K562 (cell line): ENCODE data around the gene C1QTNF12. TPM values are rescaled to one million over a fixed set of nuclear protein-coding genes. Genes with fewer than 3 reads are reported as not detected.
A peak's percentile ranks its signal among the peaks of the same experiment; 100 is the strongest.

Experiments
- ARID2 ChIP-seq: fragments of 450-650 bp; IDR thresholded peaks from 2 replicates; pipeline ENCODE4 v1.6.1; 2017; ENCODE audit warnings: antibody characterized with exemption, mild to moderate bottlenecking
- BCOR ChIP-seq: fragments of 450-650 bp; IDR thresholded peaks from 2 replicates; pipeline ENCODE4 v1.6.1; 2016
- CBFB ChIP-seq: sonication (generic); formaldehyde crosslinking; IDR thresholded peaks from 2 replicates; pipeline ENCODE4 v1.4.0; 2020; ENCODE audit warnings: mild to moderate bottlenecking, missing genetic modification reagents
- CBX1 ChIP-seq: sonication (generic); IDR thresholded peaks from 2 replicates; pipeline ENCODE4 v1.6.1; 2016; ENCODE audit warnings: antibody characterized with exemption, low read depth, mild to moderate bottlenecking
- CHD1 ChIP-seq: fragments of 200-600 bp; sonication (generic); IDR thresholded peaks from one replicate; pipeline ENCODE4 v1.6.1; 2012; ENCODE audit warnings: mild to moderate bottlenecking, moderate library complexity, low read length, inconsistent platforms
- EP400 ChIP-seq: fragments of 450-650 bp; IDR thresholded peaks from 2 replicates; pipeline ENCODE4 v1.6.1; 2017; ENCODE audit warnings: antibody characterized with exemption, mild to moderate bottlenecking, moderate library complexity
- NFIX ChIP-seq: fragments of 250-450 bp; sonication (Bioruptor Pico); IDR thresholded peaks from 2 replicates; pipeline ENCODE4 v1.4.0; 2020; ENCODE audit warnings: low read depth, mild to moderate bottlenecking, moderate library complexity
- PHF8 ChIP-seq: fragments of 200-600 bp; sonication (generic); IDR thresholded peaks from 2 replicates; pipeline ENCODE4 v1.6.1; 2012; ENCODE audit warnings: mixed run types, mild to moderate bottlenecking, inconsistent platforms, low read length, moderate library complexity, borderline replicate concordance
- STAG1 ChIP-seq: sonication (generic); formaldehyde crosslinking; IDR thresholded peaks from 2 replicates; pipeline ENCODE4 v1.5.0; 2020; ENCODE audit warnings: missing genetic modification reagents, borderline replicate concordance
- TRIM24 ChIP-seq, 2 experiments: fragments of 450-650 bp; IDR thresholded peaks; 2 replicates each; pipeline ENCODE4 v1.6.1; 2016
- YBX1 ChIP-seq: fragments of 450-650 bp; IDR thresholded peaks from 2 replicates; pipeline ENCODE4 v1.7.1; 2016; ENCODE audit warnings: mild to moderate bottlenecking
- ZBTB17 ChIP-seq: fragments of 450-650 bp; formaldehyde crosslinking; IDR thresholded peaks from 2 replicates; pipeline ENCODE4 v1.4.0; 2020; ENCODE audit warnings: mild to moderate bottlenecking
- ZFP36 ChIP-seq: fragments of 150-350 bp; IDR thresholded peaks from 2 replicates; pipeline ENCODE4 v1.6.1; 2018; ENCODE audit warnings: low read length, low read depth; ENCODE audit not compliant: partially characterized antibody
- ZNF12 ChIP-seq: sonication (generic); formaldehyde crosslinking; IDR thresholded peaks from 2 replicates; pipeline ENCODE4 v1.4.0; 2020; ENCODE audit warnings: mild to moderate bottlenecking, missing genetic modification reagents
- ZNF165 ChIP-seq: fragments of 250-450 bp; sonication (Bioruptor Pico); IDR thresholded peaks from 2 replicates; pipeline ENCODE4 v1.4.0; 2020; ENCODE audit warnings: borderline replicate concordance
- ZNF282 ChIP-seq: sonication (generic); formaldehyde crosslinking; IDR thresholded peaks from 2 replicates; pipeline ENCODE4 v1.8.1; 2023; ENCODE audit warnings: missing genetic modification reagents
- ZNF408 ChIP-seq: fragments of 250-450 bp; sonication (Bioruptor Pico); IDR thresholded peaks from 2 replicates; pipeline ENCODE4 v1.4.0; 2020; ENCODE audit warnings: low read depth, mild to moderate bottlenecking, moderate library complexity
- ZNF830 ChIP-seq: fragments of 250-450 bp; sonication (Bioruptor Pico); IDR thresholded peaks from 2 replicates; pipeline ENCODE4 v1.5.0; 2021; ENCODE audit warnings: mild to moderate bottlenecking
- polyA plus RNA-seq, 8 experiments: library from polyadenylated mRNA; depleted of rRNA in 4 of 8; stranded (reverse) in 5 of 8; unstranded in 3 of 8; fragments of >200 nt; fragmentation: Nextera tagmentation in 2 of 8; fragmentation: Illumina TruSeq in 1 of 8; extraction: Ambion mirVana in 2 of 8; extraction: Trizol in 1 of 8; gene quantifications; 2 replicates each; pipeline versions ENCODE4 v1.2.1 to v1.2.3, GENCODE V29; 2011 to 2014; ENCODE audit warnings: inconsistent platforms in 1 of 8, missing spikeins in 1 of 8
- total RNA-seq, 7 experiments: library from RNA; depleted of rRNA in 6 of 7; stranded (reverse); fragments of >200 nt in 6 of 7; fragmentation: Illumina TruSeq in 2 of 7; extraction: Trizol in 2 of 7; gene quantifications; 2 replicates each; pipeline versions ENCODE4 v1.2.1 to v1.2.3, GENCODE V29; 2011 to 2021; ENCODE audit warnings: low replicate concordance in 1 of 7
- TF ChIP-seq, protein P1 (sequence below): fragments of 200-800 bp; sonication (Bioruptor generic); IDR thresholded peaks from 2 replicates; pipeline ENCODE4 v1.6.1; 2017; ENCODE audit warnings: missing genetic modification characterization, missing compliant biosample characterization
- TF ChIP-seq, protein P2 (sequence below): fragments of 450-650 bp; formaldehyde crosslinking; IDR thresholded peaks from 2 replicates; pipeline ENCODE4 v1.4.0; 2020; ENCODE audit warnings: mild to moderate bottlenecking, moderate library complexity
- TF ChIP-seq, protein P3 (sequence below): fragments of 450-650 bp; IDR thresholded peaks from 2 replicates; pipeline ENCODE4 v1.6.1; 2016; ENCODE audit warnings: mild to moderate bottlenecking
- TF ChIP-seq, protein P4 (sequence below): fragments of 250-450 bp; sonication (Bioruptor Pico); IDR thresholded peaks from 2 replicates; pipeline ENCODE4 v1.4.0; 2020; ENCODE audit warnings: mild to moderate bottlenecking, moderate library complexity, borderline replicate concordance

The C1QTNF12 gene
- total and polyA plus RNA-seq, 9 of the 15 experiments (the other 6 are each of a cell fraction or from before 2014, with no cell fraction given), result 0.11 to 4.3 (median 0.93) TPM; not detected in 3

DNA sequence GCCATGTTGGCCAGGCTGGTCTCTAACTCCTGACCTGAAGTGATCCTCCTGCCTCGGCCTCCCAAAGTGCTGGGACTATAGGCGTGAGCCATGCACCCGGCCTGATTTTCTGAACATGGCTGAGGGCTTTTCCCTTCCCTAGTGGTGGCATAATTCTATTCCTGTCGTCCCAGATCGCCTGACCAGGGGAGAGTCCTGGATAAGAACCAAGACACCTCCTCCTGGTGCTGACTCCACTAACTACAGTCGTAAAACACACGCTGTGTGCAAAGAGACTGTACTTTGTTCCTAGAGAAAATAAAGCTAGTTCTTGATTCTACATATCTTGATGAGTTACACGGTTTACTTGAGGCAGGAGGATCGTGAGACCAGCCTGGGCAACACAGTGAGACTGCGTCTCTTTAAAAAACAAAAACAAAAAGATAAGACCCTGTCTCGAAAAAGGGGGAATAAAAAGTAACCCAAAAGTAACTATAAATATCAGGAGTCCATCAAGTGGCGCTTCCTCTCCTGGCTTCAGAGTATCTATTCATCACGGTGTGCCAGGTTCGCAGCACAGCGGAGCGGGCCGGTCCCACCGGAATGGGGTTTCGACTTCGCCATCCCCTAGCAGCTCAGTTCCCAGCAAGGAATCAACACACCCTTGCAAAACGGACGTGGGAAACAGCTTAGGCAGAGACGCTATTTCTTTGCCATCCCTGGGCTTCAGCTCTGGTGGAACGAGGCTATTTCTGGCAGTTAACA, 15.7 kb downstream of the C1QTNF12 start (continued):
- no peak for TF ChIP-seq CBFB (CRISPR knock-in tag)
- no peak for TF ChIP-seq ZFP36
- no peak for TF ChIP-seq ZBTB17 (CRISPR knock-in tag)
- no peak for TF ChIP-seq ZNF165
- TF ChIP-seq, protein P1, sequence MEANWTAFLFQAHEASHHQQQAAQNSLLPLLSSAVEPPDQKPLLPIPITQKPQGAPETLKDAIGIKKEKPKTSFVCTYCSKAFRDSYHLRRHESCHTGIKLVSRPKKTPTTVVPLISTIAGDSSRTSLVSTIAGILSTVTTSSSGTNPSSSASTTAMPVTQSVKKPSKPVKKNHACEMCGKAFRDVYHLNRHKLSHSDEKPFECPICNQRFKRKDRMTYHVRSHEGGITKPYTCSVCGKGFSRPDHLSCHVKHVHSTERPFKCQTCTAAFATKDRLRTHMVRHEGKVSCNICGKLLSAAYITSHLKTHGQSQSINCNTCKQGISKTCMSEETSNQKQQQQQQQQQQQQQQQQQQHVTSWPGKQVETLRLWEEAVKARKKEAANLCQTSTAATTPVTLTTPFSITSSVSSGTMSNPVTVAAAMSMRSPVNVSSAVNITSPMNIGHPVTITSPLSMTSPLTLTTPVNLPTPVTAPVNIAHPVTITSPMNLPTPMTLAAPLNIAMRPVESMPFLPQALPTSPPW (CRISPR knock-in tag), result peak; percentile 32; the same call in 1 of the 2 replicates
- no peak for TF ChIP-seq CHD1
- TF ChIP-seq ZNF408 (CRISPR knock-in tag), result no peak
- no peak for TF ChIP-seq ZNF282
- TF ChIP-seq PHF8, result no peak
- no peak for TF ChIP-seq TRIM24 (IDR thresholded peaks at IDR 0.05)
- TF ChIP-seq ZNF12 (CRISPR knock-in tag), result no peak
- no peak; the same call in 1 of the 2 replicates for TF ChIP-seq EP400
- no peak for TF ChIP-seq YBX1
- TF ChIP-seq, protein P2, sequence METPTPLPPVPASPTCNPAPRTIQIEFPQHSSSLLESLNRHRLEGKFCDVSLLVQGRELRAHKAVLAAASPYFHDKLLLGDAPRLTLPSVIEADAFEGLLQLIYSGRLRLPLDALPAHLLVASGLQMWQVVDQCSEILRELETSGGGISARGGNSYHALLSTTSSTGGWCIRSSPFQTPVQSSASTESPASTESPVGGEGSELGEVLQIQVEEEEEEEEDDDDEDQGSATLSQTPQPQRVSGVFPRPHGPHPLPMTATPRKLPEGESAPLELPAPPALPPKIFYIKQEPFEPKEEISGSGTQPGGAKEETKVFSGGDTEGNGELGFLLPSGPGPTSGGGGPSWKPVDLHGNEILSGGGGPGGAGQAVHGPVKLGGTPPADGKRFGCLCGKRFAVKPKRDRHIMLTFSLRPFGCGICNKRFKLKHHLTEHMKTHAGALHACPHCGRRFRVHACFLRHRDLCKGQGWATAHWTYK (CRISPR knock-in tag), result no peak
- TF ChIP-seq BCOR, result peak; percentile 48; the same call in 1 of the 2 replicates
- no peak for TF ChIP-seq STAG1 (CRISPR knock-in tag)
- TF ChIP-seq CBX1, result 0 out of 2 replicates have a peak, but pooled peaks have one; percentile 14
- TF ChIP-seq ZNF830, result no peak
- TF ChIP-seq NFIX (CRISPR knock-in tag), result no peak
- TF ChIP-seq, protein P3, sequence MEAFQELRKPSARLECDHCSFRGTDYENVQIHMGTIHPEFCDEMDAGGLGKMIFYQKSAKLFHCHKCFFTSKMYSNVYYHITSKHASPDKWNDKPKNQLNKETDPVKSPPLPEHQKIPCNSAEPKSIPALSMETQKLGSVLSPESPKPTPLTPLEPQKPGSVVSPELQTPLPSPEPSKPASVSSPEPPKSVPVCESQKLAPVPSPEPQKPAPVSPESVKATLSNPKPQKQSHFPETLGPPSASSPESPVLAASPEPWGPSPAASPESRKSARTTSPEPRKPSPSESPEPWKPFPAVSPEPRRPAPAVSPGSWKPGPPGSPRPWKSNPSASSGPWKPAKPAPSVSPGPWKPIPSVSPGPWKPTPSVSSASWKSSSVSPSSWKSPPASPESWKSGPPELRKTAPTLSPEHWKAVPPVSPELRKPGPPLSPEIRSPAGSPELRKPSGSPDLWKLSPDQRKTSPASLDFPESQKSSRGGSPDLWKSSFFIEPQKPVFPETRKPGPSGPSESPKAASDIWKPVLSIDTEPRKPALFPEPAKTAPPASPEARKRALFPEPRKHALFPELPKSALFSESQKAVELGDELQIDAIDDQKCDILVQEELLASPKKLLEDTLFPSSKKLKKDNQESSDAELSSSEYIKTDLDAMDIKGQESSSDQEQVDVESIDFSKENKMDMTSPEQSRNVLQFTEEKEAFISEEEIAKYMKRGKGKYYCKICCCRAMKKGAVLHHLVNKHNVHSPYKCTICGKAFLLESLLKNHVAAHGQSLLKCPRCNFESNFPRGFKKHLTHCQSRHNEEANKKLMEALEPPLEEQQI, result no peak
- no peak for TF ChIP-seq ARID2
- TF ChIP-seq, protein P4, sequence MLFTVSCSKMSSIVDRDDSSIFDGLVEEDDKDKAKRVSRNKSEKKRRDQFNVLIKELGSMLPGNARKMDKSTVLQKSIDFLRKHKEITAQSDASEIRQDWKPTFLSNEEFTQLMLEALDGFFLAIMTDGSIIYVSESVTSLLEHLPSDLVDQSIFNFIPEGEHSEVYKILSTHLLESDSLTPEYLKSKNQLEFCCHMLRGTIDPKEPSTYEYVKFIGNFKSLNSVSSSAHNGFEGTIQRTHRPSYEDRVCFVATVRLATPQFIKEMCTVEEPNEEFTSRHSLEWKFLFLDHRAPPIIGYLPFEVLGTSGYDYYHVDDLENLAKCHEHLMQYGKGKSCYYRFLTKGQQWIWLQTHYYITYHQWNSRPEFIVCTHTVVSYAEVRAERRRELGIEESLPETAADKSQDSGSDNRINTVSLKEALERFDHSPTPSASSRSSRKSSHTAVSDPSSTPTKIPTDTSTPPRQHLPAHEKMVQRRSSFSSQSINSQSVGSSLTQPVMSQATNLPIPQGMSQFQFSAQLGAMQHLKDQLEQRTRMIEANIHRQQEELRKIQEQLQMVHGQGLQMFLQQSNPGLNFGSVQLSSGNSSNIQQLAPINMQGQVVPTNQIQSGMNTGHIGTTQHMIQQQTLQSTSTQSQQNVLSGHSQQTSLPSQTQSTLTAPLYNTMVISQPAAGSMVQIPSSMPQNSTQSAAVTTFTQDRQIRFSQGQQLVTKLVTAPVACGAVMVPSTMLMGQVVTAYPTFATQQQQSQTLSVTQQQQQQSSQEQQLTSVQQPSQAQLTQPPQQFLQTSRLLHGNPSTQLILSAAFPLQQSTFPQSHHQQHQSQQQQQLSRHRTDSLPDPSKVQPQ (CRISPR knock-in tag), result no peak
